GM21381 (cell line): ENCODE data around the gene GBP3.
"Not testable (repeated sequence)": the region's sequence is repeated elsewhere in the genome, so short reads cannot be mapped to it uniquely, and the experiment has no call there.

ENCODE experiments used
- ATAC-seq: cut with Tn5 transposase; IDR thresholded peaks from one replicate; pipeline ENCODE4 v1.9.1; 2021; ENCODE audit warnings: mild to moderate bottlenecking, moderate library complexity; ENCODE audit not compliant: unreplicated experiment

GBP3 gene

GRCh38 chr1:89022167-89022959 is at the start of gene GBP3:
TSS of gene GBP3 (minus strand) at chr1:89022866. CDS start at chr1:89020721, 2,145 bp downstream.
- ATAC-seq, result peak; percentile 73

DNA sequence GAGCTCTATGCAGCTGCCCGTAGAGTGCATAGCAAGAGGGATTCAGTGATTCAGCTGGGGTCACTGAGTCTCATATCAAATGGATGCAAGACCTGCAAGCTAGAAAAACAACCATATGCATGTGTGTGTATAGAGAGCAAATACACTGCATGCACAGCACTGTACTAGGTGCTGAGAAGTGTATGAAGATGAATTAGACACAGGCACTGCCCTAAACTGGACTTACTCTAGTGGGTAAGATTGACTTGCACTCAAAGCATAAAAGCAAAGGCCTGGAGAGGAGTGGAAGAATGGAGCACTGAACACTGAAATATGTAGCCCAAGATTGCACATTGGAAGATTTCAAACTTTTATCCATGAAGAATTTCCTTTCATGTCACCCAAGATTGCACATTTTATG is 47.8 kb upstream of the GBP3 start:
- no peak for ATAC-seq

DNA sequence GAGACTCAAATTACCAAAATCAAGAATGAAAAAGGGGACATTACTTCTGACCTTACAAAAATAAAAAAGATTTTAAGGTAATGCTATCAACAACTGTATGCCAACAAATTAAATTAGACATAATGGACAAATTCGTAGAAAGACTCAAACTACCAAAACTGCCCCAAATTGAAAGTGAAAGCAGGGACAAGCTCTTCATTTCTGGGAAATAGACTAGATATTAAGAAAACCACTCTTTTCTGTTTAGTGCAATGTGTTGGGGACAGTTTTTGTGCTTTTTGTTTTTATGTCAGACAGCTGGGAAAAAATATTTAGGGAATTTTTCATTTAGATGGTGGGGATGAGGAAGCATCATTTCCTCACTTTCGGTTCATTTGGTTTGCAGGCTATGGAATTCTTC is 47.3 kb upstream of the GBP3 start:
- ATAC-seq, result no peak

- no peak for ATAC-seq
These were observed 45.6 kb upstream of the GBP3 start for GRCh38 chr1:89068291-89068690.

DNA sequence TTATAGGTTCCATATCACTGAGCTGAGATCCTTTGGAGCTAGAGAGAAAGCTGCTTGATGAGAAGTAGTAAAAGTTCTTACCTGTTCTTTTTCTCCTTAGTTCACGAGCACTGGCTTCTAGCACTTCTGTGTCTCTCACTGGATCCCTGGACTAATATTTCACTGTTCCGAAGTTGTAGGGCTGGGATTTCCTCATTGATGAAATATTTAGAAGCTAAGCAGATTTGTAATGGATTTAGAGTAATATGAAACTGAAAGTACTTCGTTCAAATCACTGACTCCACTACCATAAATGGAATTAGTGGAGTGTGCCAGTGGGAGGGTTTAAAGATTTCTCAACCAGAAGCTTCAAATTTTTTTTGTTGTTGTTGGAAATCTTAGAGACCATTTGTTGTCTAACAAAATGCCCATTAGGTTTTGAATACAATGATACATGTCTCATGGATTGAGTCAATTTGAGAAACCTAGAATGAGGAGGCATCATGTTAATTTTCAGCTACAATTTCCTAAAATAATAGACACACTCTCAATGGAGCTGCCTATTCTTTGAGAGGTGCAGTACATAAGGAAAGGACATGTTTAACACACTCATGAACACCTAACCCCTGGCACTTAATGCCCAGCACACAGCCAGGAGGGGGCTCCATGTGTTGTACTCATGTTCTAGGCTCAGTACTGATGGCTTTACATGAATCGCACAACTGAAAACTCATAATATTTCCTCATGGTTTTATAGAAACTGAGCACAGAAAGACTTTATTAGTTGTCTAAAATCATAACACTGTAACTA is 42.6 kb upstream of the GBP3 start, which contains the start of gene GBP1:
GBP1 (minus strand) TSS at position 130 of the 790 bp plus-strand sequence. CDS start 1,974 bp downstream, outside the sequence.
- peak; percentile 60 for ATAC-seq

DNA sequence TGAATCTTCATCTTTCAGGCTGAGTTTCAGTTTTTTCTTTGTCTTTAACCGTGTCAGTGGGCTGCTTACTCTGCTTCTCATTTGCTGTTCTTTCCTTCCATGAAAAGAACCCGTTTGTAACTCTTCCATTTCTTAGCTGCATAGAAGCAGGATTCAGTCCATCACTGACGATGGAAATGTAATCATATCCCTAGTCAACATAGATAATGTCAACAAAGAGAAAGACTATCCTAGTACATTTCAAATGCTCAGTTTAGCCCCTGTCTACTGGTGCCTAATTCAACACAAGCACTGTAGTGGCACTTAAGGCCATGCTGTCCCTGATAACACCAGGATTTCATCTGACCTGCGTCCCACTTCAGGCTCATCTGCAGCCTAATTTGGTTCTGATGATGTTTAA is 42.0 kb upstream of the GBP3 start:
- ATAC-seq, result no peak

DNA sequence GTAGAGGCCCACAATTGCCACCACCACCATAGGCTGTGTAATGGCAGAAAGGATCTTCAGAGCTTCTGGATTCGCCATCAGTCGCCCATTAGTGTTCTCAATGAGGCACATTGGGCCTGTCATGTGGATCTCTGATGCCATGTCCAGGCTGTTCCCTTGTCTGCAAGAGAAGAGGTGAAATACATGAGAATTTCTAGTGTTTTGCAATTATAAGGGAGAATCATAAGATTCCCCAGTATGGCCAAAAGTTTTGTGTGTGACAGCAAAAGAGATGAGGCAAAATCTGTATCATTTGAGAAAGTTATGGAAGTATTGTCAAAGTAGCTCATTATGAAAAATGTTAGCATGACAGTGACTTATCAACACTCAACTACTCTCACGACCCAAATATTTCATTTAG is 40.4 kb upstream of the GBP3 start:
- ATAC-seq, result no peak

DNA sequence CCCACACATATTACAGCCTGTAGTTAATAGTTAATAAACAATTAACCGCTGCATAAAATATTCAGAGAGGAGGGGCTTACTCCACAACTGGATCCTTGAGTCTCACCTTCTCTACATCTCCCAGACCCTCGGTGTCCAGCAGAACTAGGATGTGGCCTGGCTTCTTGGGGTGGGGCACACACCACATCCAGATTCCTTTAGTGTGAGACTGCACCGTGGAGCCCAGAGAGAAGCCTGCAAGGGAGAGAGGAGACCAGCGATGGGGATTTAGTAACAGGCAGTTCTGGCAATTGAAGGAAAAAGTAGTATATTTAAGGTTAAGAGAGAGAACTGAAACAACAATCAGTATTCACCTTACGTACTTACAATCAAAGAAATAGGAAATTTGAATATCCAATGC is 37.4 kb upstream of the GBP3 start:
- ATAC-seq, result no peak

GRCh38 chr1:89051955-89052312 is 29.3 kb upstream of the GBP3 start:
- ATAC-seq, result no peak

DNA sequence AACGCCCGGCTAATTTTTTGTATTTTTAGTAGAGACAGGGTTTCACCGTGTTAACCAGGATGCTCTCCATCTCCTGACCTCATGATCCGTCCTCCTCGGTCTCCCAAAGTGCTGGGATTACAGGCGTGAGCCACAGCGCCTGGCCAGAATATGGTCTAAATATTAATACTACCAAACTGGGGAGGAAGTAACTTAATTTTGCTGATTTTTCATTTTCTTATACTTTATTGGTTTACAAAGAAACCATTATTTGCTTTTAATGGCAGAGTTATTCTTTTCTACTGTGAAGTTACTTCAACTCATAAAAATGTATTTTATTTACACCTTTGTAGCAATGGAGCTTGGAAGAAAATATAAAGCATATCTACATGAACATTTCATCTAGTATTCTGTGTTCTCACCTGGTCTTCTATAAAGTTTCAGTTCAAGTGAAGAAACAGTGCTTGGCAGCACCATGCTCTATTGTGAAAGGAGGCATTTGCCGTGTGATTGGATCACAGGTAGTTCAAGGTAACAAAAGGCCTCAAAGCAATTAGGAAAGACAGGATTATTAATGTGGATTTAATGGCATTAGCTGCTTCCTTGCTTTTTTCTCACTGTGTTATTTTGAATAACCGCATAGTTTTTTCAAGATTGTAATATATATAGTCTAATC is 28.8 kb upstream of the GBP3 start:
- no peak for ATAC-seq

DNA sequence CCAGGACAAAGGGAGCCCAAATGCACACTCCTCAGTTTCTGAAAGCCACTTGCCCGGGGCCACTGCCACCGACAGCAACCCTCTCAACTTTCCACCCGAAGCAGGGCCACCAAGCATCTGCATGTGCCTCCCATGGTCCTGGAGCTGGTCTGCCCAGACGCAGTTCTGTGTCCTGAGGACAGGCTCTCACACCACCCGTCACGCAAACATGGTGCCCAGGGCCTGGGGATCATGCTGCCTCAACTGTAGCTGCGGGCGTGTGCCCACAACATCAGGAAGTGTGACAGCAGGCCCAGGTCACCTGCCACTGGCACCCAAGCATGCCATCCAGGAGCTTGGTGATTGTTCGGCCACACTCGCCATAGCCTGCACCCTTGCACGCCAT is 28.0 kb upstream of the GBP3 start:
- ATAC-seq, result no peak

DNA sequence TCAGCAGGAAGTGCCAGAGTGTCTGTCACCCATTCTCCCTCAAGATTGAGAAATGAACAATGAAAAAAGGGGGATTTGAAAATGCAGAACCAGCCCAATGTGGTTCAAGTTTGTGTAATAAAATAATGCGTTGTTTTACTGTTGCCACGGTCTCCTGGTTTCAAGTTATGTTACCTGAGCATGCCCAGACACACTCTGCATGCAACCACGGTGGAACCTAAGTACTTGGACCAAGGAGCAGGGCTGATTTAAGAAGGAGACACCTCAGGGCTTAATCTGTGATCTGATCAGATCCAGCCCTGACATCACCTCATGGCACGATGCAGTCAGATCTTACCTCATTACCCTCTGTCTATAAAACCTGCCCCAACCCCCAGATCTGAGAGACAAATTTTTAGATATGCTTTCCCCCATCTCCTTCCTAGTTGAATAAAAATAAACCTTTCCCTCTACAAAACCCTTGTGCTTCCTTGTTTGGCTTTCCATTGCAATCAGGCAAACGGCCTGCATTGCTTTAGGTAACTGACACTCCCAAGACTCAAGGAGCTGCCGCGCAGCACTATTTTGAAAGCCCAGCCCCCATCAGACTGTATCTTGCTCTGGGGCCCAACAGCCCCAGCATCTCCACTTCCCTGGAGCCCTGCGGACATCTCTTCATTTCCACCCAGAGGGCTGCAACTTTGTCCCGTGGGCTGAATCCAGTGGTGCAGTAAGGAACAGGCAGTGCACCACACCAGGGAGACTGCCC is 27.4 kb upstream of the GBP3 start:
- ATAC-seq, result not testable (repeated sequence)

- ATAC-seq, result not testable (repeated sequence)
These were observed 26.5 kb upstream of the GBP3 start for GRCh38 chr1:89049187-89049586.

GRCh38 chr1:89047734-89048133 is 25.1 kb upstream of the GBP3 start:
- ATAC-seq, result no peak

- ATAC-seq, result not testable (repeated sequence)
These were observed 23.9 kb upstream of the GBP3 start for GRCh38 chr1:89046318-89047183.

DNA sequence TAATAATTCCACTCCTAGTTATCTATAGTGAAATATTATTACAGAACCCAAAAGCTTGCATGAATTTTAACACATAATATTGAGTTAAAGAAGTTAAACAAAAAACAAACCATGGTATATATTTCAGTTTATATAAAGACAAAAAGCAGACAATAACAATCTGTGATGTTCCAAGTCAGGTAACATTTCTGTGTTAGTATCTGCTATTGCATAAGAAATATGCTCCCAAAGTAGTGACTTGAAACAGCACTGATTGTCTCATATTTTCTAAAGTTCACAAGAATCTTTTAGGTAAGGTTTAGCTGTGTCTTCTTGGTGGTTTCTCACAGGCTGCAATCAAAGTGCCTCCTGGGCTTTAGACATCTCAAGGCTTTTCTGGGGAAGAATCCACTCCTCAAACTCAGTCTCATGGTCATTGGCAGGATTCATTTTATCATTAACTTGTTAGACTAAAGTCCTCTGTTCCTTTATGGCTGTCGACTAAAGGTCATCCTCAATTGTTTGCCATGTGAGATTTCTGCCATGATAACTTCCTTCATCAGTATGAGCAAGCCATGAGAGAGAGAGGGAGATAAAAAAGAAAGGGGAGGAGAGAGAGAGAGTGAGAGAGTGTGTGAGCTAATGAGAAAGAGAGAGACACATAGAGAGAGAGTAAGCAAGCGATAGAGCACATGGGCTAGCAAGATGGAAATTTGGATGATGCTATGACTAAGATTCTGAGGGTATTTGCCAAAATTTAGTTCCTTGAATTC is 22.5 kb upstream of the GBP3 start:
- no peak for ATAC-seq

DNA sequence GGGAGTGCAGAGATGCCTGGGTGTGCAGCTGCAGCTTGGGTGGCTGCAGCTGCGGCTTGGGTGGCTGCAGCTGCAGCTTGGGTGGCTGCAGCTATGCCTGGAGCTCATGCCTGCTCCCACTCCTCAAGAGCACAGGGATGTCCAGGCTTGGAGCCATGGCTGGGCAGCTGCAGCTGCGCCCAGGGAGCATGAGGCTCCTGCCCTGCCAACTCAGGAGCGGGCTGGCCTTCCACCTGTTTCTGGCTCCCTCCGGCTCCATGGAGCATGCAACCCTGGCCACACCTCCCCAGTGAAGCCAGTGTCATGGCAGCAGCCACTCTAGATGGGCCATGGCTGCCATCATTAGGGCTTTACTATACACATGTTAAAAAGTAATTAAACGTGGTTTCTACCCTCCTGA is 21.3 kb upstream of the GBP3 start:
- ATAC-seq, result no peak

DNA sequence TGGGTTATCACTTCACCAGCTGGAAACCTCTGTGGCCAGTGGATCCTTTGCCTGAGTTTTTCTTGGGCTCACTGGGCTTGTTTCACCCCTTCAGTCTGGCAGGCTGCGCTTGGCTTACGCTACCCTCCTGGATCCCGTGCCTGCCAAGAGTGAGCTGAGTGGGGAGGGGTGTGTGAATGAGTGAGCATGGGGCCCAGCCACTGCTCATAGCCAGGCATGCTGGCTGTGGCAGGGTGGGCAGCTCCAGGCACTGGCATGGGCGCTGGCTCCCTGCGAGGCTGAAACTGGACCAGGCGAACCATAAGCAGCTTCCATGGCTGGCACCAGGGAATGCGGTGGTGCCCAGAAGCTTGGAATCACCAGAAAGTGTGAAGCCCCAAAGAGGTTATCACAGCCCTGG is 19.8 kb upstream of the GBP3 start:
- ATAC-seq, result no peak

- ATAC-seq, result no peak
These were observed 19.1 kb upstream of the GBP3 start for GRCh38 chr1:89041721-89042120.
